H9 (cell line): ENCODE measurements around the gene SPTBN4. TPM values are rescaled to one million over a fixed set of nuclear protein-coding genes. Genes with fewer than 3 reads are reported as not detected.

Experiments
- DNase-seq: peaks from one replicate; pipeline ENCODE4 v3.0.0-alpha.2; 2017
- H2AFZ ChIP-seq: one replicate; pipeline ENCODE4 v1.6.1; 2013; ENCODE audit warnings: mild to moderate bottlenecking, low read length, control low read depth, moderate library complexity
- H2AK5ac ChIP-seq: 2 replicates; pipeline ENCODE4 v1.6.1; 2013; ENCODE audit warnings: low read length, control low read depth, mixed read lengths; ENCODE audit not compliant: insufficient read length
- H2BK120ac ChIP-seq: one replicate; pipeline ENCODE4 v1.6.1; 2013; ENCODE audit warnings: low read depth, mild to moderate bottlenecking, low read length, control low read depth, inconsistent platforms; ENCODE audit not compliant: poor library complexity, severe bottlenecking
- H2BK12ac ChIP-seq: 2 replicates; pipeline ENCODE4 v1.6.1; 2013; ENCODE audit warnings: low read length, control low read depth, mixed read lengths, low read depth; ENCODE audit not compliant: insufficient read length
- H2BK15ac ChIP-seq: 2 replicates; pipeline ENCODE4 v1.6.1; 2013; ENCODE audit warnings: low read depth, low read length, control low read depth
- H2BK20ac ChIP-seq: one replicate; pipeline ENCODE4 v1.6.1; 2013; ENCODE audit warnings: low read depth, mild to moderate bottlenecking, low read length, control low read depth, inconsistent platforms; ENCODE audit not compliant: poor library complexity, severe bottlenecking
- H2BK5ac ChIP-seq: 2 replicates; pipeline ENCODE4 v1.6.1; 2013; ENCODE audit warnings: low read length, control low read depth, mixed read lengths; ENCODE audit not compliant: insufficient read length
- H3K14ac ChIP-seq: 2 replicates; pipeline ENCODE4 v1.6.1; 2013; ENCODE audit warnings: low read length, control low read depth; ENCODE audit not compliant: insufficient read depth
- H3K18ac ChIP-seq: 2 replicates; pipeline ENCODE4 v1.6.1; 2013; ENCODE audit warnings: low read depth, mild to moderate bottlenecking, mixed read lengths, low read length, control low read depth; ENCODE audit not compliant: insufficient read length
- H3K23ac ChIP-seq: 2 replicates; pipeline ENCODE4 v1.6.1; 2013; ENCODE audit warnings: low read length, control low read depth, mixed read lengths, low read depth; ENCODE audit not compliant: insufficient read length
- H3K23me2 ChIP-seq: 2 replicates; pipeline ENCODE4 v1.6.1; 2013; ENCODE audit warnings: low read depth, mild to moderate bottlenecking, mixed read lengths, low read length, control low read depth; ENCODE audit not compliant: insufficient read length, poor library complexity, severe bottlenecking
- H3K27ac ChIP-seq: 2 replicates; pipeline ENCODE4 v1.5.1; 2013; ENCODE audit warnings: low read length, control low read depth, mixed read lengths, low read depth; ENCODE audit not compliant: insufficient read length
- H3K27me3 ChIP-seq: 2 replicates; pipeline ENCODE4 v1.6.1; 2013; ENCODE audit warnings: low read length, control low read depth, inconsistent platforms; ENCODE audit not compliant: insufficient read depth
- H3K4ac ChIP-seq: 2 replicates; pipeline ENCODE4 v1.6.1; 2013; ENCODE audit warnings: low read depth, mild to moderate bottlenecking, control low read depth, inconsistent platforms, low read length, moderate library complexity
- H3K4me1 ChIP-seq: 2 replicates; pipeline ENCODE4 v1.6.1; 2013; ENCODE audit warnings: low read length, control low read depth, inconsistent platforms; ENCODE audit not compliant: insufficient read depth
- H3K4me2 ChIP-seq: 2 replicates; pipeline ENCODE4 v1.6.1; 2013; ENCODE audit warnings: low read length, control low read depth, mixed read lengths; ENCODE audit not compliant: insufficient read length, insufficient read depth
- H3K56ac ChIP-seq: 2 replicates; pipeline ENCODE4 v1.6.1; 2013; ENCODE audit warnings: low read depth, mild to moderate bottlenecking, mixed read lengths, low read length, control low read depth; ENCODE audit not compliant: insufficient read length
- H3K79me1 ChIP-seq: 2 replicates; pipeline ENCODE4 v1.6.1; 2013; ENCODE audit warnings: low read depth, mild to moderate bottlenecking, moderate library complexity, low read length, control low read depth, inconsistent platforms; ENCODE audit not compliant: insufficient read depth, poor library complexity, severe bottlenecking
- H3K79me2 ChIP-seq: 2 replicates; pipeline ENCODE4 v1.6.1; 2013; ENCODE audit warnings: low read length, control low read depth, inconsistent platforms; ENCODE audit not compliant: insufficient read depth
- H3K9ac ChIP-seq: 2 replicates; pipeline ENCODE4 v1.6.1; 2013; ENCODE audit warnings: low read length, control low read depth, mixed read lengths; ENCODE audit not compliant: insufficient read length; ENCODE audit errors: extremely low read depth
- H3K9me3 ChIP-seq: one replicate; pipeline ENCODE4 v1.6.1; 2013; ENCODE audit warnings: low read depth, low read length, inconsistent platforms; ENCODE audit not compliant: control insufficient read depth
- H3T11ph ChIP-seq: one replicate; pipeline ENCODE4 v1.6.1; 2013; ENCODE audit warnings: mild to moderate bottlenecking, low read length, control low read depth, inconsistent platforms
- H4K20me1 ChIP-seq: one replicate; pipeline ENCODE4 v1.6.1; 2013; ENCODE audit not compliant: control insufficient read depth, insufficient read length, insufficient read depth
- H4K5ac ChIP-seq: 2 replicates; pipeline ENCODE4 v1.6.1; 2013; ENCODE audit warnings: low read depth, mild to moderate bottlenecking, mixed read lengths, low read length, control low read depth; ENCODE audit not compliant: insufficient read length
- H4K8ac ChIP-seq: replicated peaks from 2 replicates; pipeline ENCODE4 v1.6.1; 2013; ENCODE audit warnings: low read length, control low read depth, mixed read lengths, low read depth; ENCODE audit not compliant: insufficient read length
- H4K91ac ChIP-seq: 2 replicates; pipeline ENCODE4 v1.6.1; 2013; ENCODE audit warnings: low read depth, mild to moderate bottlenecking, moderate library complexity, mixed read lengths, low read length, control low read depth; ENCODE audit not compliant: insufficient read length
- H3K27ac Mint-ChIP-seq, 3 experiments: 2 replicates in 2 of 3; 3 replicates in 1 of 3; pipeline ENCODE4 v1.8.0; 2020 to 2021; ENCODE audit warnings: mixed read lengths in 3 of 3, mild to moderate bottlenecking in 1 of 3, moderate library complexity in 1 of 3
- H3K27me3 Mint-ChIP-seq: 2 replicates; pipeline ENCODE4 v1.8.0; 2021; ENCODE audit warnings: low read depth, mild to moderate bottlenecking, moderate library complexity, mixed read lengths
- H3K36me3 Mint-ChIP-seq, 3 experiments: 2 replicates in 2 of 3; 3 replicates in 1 of 3; pipeline ENCODE4 v1.8.0; 2020 to 2021; ENCODE audit warnings: low read depth in 3 of 3, mixed read lengths in 3 of 3; ENCODE audit not compliant: insufficient read depth in 1 of 3
- H3K4me1 Mint-ChIP-seq, 2 experiments: 2 replicates each; pipeline ENCODE4 v1.8.0; 2020; ENCODE audit warnings: mixed read lengths in 2 of 2
- H3K4me3 Mint-ChIP-seq, 2 experiments: 2 replicates in 1 of 2; 3 replicates in 1 of 2; pipeline ENCODE4 v1.8.0; 2020 to 2021; ENCODE audit warnings: mild to moderate bottlenecking in 2 of 2, mixed read lengths in 2 of 2, moderate library complexity in 1 of 2
- H3K9me3 Mint-ChIP-seq, 2 experiments: 2 replicates in 1 of 2; 3 replicates in 1 of 2; pipeline ENCODE4 v1.8.0; 2020; ENCODE audit warnings: mild to moderate bottlenecking in 2 of 2, mixed read lengths in 2 of 2, moderate library complexity in 1 of 2
- CTCF ChIP-seq: fragments of 200-600 bp; sonication (generic); conservative IDR thresholded peaks from 3 replicates; pipeline ENCODE4 v1.8.0; 2021; ENCODE audit warnings: antibody characterized with exemption, mild to moderate bottlenecking
- WGBS: extraction: QIAGEN DNeasy Blood & Tissue Kit; methylation state at CpG from one replicate; pipeline ENCODE4 v1.1.7; 2013; ENCODE audit warnings: missing lambda C conversion rate, low lambda C conversion rate, mixed read lengths; ENCODE audit not compliant: insufficient read length; ENCODE audit errors: extremely low coverage; 5-methylcytosine and 5-hydroxymethylcytosine counted together
- total RNA-seq: library from RNA; stranded (reverse); gene quantifications from 2 replicates; pipeline ENCODE4 v1.2.1, GENCODE V29; 2021

Gene SPTBN4
- total RNA-seq, 1 experiment from 2014 or later: 2.9 TPM

GRCh38 chr19:40528078-40528477 lies 61.3 kb downstream of the SPTBN4 start:
- Histone ChIP-seq H3K4ac (no peak overlapping the region), H3T11ph (no peak overlapping the region), H3K9me3 (no peaks in the 10 kb centered on the region), H2AFZ (no peak overlapping the region), H2BK120ac (no peak overlapping the region), H3K27ac (no peak overlapping the region), H2BK20ac (no peak overlapping the region), H3K23me2 (no peaks in the 10 kb centered on the region), H3K18ac (no peak overlapping the region), H3K27me3 (no peaks in the 10 kb centered on the region), H3K23ac (no peak overlapping the region), H3K56ac (no peak overlapping the region), H2BK15ac (no peak overlapping the region), H2BK5ac (no peak overlapping the region), H2AK5ac (no peak overlapping the region), H3K4me2 (no peak overlapping the region), H2BK12ac (no peak overlapping the region), H3K9ac (no peak overlapping the region), H4K8ac (no peak overlapping the region), H3K14ac (no peak overlapping the region), H3K79me1 (no peaks in the 10 kb centered on the region), H3K4me1 (no peaks in the 10 kb centered on the region), H4K5ac (no peak overlapping the region), H4K20me1 (no peaks in the 10 kb centered on the region), H3K79me2 (no peaks in the 10 kb centered on the region), H4K91ac (no peak overlapping the region)
- no peak for TF ChIP-seq CTCF
- Mint-ChIP-seq H3K36me3 (no peaks in the 10 kb centered on the region), H3K27ac (no peak overlapping the region), H3K4me1 (peaks cover 19 to 24% of the 10 kb centered on the region in 2 experiments), H3K27me3 (peaks cover 47% of the 10 kb centered on the region), H3K4me3 (peak overlapping the region in 1 of 2 experiments; percentile 63; a peak in 3 of 5 replicates), H3K9me3 (no peaks in the 10 kb centered on the region; a peak in 1 of 5 replicates)
- no peak for DNase-seq
- WGBS: no CpG with 5 or more reads among the region's 6 CpGs
